Bronchial smooth muscle cell (primary cell): ENCODE measurements around the gene AP2A2. TPM values are rescaled to one million over a fixed set of nuclear protein-coding genes. Genes with fewer than 3 reads are reported as not detected.

Experiments used
- total RNA-seq: library from RNA; depleted of rRNA; stranded (reverse); fragments of >200 nt; gene quantifications from 2 replicates; pipeline ENCODE4 v1.2.1, GENCODE V29; 2014

AP2A2 gene
- total RNA-seq: 22.9 and 27.0 TPM in 2 replicates

GRCh38 chr11:925496-926301 is at the start of gene AP2A2:
AP2A2 (plus strand) TSS chr11:925870; CDS start chr11:926022, 152 bp downstream.

GRCh38 chr11:910589-911030 is 15.1 kb upstream of the AP2A2 start, which contains the start of gene CHID1:
CHID1 (minus strand) TSS chr11:910810; CDS start chr11:904816, 5,994 bp downstream.

DNA sequence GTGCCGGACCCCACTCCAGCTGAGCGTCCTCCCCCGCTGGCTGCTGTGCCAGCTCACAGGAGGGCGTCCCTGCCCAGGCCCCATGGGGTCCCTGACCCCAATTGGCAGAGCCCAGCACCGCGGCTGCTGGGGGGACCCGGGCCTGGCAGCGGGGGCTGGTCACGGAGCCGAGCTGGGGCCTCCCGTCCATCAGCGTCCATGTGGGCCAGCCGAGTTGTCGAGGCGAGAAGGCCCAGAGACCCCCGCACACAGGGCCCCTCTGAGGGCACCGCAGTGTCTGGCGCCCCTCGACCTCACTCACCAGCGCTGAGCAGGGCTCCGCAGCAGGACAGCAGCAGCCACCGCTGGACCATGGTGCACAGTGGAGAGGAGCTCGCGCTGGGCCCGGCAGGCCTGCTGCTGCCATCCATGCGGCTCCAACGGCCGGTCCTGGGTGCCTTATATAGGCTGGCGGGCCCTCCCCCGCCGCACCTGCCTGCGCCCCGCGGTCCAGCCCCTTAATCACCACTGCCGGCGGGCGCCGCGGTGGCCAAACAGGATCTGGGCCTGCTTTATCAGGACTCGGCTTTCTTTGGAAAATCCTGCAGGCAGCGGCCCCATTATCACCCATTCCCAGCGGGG is 110.7 kb downstream of the AP2A2 start, which contains the start of gene MUC6:
Gene MUC6, minus strand, starts transcription at position 416 of the 621 bp plus-strand sequence. Its CDS starts 63 bp downstream, at position 353.

Other genes starting within 250 kb of the AP2A2 start
- gene DEAF1, start 230.6 kb upstream of the AP2A2 start, total RNA-seq: 28.7 and 43.7 TPM in 2 replicates
- 3.8 and 5.8 TPM in 2 replicates for gene TMEM80, start 230.1 kb upstream of the AP2A2 start, total RNA-seq
- gene EPS8L2, start 219.6 kb upstream of the AP2A2 start, total RNA-seq: 64.5 and 88.6 TPM in 2 replicates
- 127 and 174 TPM in 2 replicates for gene TALDO1, start 178.4 kb upstream of the AP2A2 start, total RNA-seq
- gene GATD1, start 148.4 kb upstream of the AP2A2 start, total RNA-seq: 20.5 and 20.8 TPM in 2 replicates
- 0.69 and 2.0 TPM in 2 replicates for gene CEND1, start 135.8 kb upstream of the AP2A2 start, total RNA-seq
- 11.8 and 12.5 TPM in 2 replicates for gene SLC25A22, start 127.6 kb upstream of the AP2A2 start, total RNA-seq
- 7.1 and 9.9 TPM in 2 replicates for gene PIDD1, start 120.6 kb upstream of the AP2A2 start, total RNA-seq
- 334 and 584 TPM in 2 replicates for gene RPLP2, start 115.9 kb upstream of the AP2A2 start, total RNA-seq
- gene PNPLA2, start 107.0 kb upstream of the AP2A2 start, total RNA-seq: 18.8 TPM in 2 replicates
- 0.43 and 2.4 TPM in 2 replicates for gene CRACR2B, start 98.0 kb upstream of the AP2A2 start, total RNA-seq
- 615 and 663 TPM in 2 replicates for gene CD151, start 92.9 kb upstream of the AP2A2 start, total RNA-seq
- gene POLR2L, start 83.3 kb upstream of the AP2A2 start, total RNA-seq: 324 and 475 TPM in 2 replicates
- 130 and 162 TPM in 2 replicates for gene TSPAN4, start 83.0 kb upstream of the AP2A2 start, total RNA-seq
- 42.7 and 63.5 TPM in 2 replicates for gene CHID1, start 15.1 kb upstream of the AP2A2 start, total RNA-seq
- not detected in 2 replicates for gene MUC6, start 110.8 kb downstream of the AP2A2 start, total RNA-seq
- gene MUC2, start 149.0 kb downstream of the AP2A2 start, total RNA-seq: not detected in 2 replicates
- gene MUC5AC, start 232.1 kb downstream of the AP2A2 start, total RNA-seq: under 0.01 TPM in 1 of 2 replicates, not detected in the other